Epithelial cell of proximal tubule (primary cell): Measurements from ENCODE around the gene MAGED2. TPM values are rescaled to one million over a fixed set of nuclear protein-coding genes. Genes with fewer than 3 reads are reported as not detected.
"Not testable (repeated sequence)": the region's sequence is repeated elsewhere in the genome, so short reads cannot be mapped to it uniquely, and the experiment has no call there.

Source experiments
- DNase-seq: peaks from one replicate; pipeline ENCODE4 v3.0.0-alpha.2; 2011; ENCODE audit warnings: low read depth
- H3K4me3 ChIP-seq: 2 replicates; pipeline ENCODE4 v1.5.1; 2011; ENCODE audit warnings: low read depth, mild to moderate bottlenecking, low read length
- CTCF ChIP-seq: conservative IDR thresholded peaks from 2 replicates; pipeline ENCODE4 v1.5.1; 2012; ENCODE audit warnings: low read depth, mild to moderate bottlenecking, low read length
- total RNA-seq: library from RNA; depleted of rRNA; stranded (reverse); fragments of >200 nt; gene quantifications from 2 replicates; pipeline ENCODE4 v1.2.3, GENCODE V29; 2015

The MAGED2 gene
- total RNA-seq, 1 donor from 2014 or later, result 138 TPM

GRCh38 chrX:54786967-54787366 is 20.6 kb upstream of the MAGED2 start:
- H3K4me3 ChIP-seq, result no peak overlapping the region
- no peak for DNase-seq
- peak; percentile 47 for TF ChIP-seq CTCF

GRCh38 chrX:54788446-54788845 is 19.1 kb upstream of the MAGED2 start:
- no peak for DNase-seq
- no peak for TF ChIP-seq CTCF
- H3K4me3 ChIP-seq, result no peak overlapping the region

- DNase-seq, H3K4me3 ChIP-seq: not testable (repeated sequence)
Measured at GRCh38 chrX:54789405-54789804, 18.1 kb upstream of the MAGED2 start.

GRCh38 chrX:54794028-54794427 is 13.5 kb upstream of the MAGED2 start:
- no peak for DNase-seq
- no peak for TF ChIP-seq CTCF
- no peak overlapping the region for H3K4me3 ChIP-seq

- no peak for TF ChIP-seq CTCF
- no peak overlapping the region for H3K4me3 ChIP-seq
- DNase-seq, result no peak
Measured at GRCh38 chrX:54794795-54795194, 12.8 kb upstream of the MAGED2 start.

- H3K4me3 ChIP-seq, result no peak within 1 kb of the TSS
- no peak for TF ChIP-seq CTCF
- DNase-seq, result no peak
Measured at GRCh38 chrX:54798137-54798536, 9.4 kb upstream of the MAGED2 start, which contains the start of gene ITIH6. TSS of gene ITIH6 (minus strand) at chrX:54798255. CDS start at chrX:54798210, 45 bp downstream.

GRCh38 chrX:54799046-54799445 is 8.5 kb upstream of the MAGED2 start:
- no peak for TF ChIP-seq CTCF
- no peak for DNase-seq
- no peak overlapping the region for H3K4me3 ChIP-seq

GRCh38 chrX:54808109-54808604 is 612 bp downstream of the MAGED2 start:
- peak; percentile 0 for DNase-seq
- TF ChIP-seq CTCF, result no peak
- peak overlapping the region; percentile 84 for H3K4me3 ChIP-seq
